ENCODE results near the gene VIPR2.

Gene VIPR2

DNA sequence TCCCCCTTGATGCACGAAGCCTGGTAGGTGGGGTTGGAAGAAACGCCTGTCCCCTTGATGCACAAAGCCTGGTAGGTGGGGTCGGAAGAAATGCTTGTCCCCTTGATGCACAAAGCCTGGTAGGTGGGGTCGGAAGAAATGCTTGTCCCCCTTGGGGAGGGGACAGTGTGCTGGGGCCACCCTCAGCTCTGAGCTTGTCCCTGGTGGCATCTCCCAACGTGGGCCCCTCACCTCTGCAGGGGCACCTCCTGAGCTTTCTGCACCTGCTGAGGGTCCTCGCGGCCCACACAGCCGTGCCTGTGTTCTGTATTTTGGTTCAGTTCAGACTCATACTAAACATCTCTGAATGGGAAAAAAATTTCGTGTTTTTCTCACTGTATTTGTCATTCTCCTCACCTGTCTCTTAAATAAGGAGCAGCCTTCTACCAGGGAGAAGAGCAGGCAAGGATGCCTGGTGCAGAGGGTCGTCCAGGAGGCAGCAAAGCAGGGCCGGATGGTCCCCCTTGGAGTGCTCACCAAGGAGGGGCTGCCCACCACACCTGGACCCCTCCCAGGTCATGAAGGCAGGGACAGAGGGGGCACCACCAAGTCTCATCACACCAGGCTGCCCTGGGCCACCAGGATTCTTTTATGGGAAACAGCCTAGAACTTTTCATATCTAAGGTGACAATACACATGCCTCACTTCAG, 24.7 kb downstream of the VIPR2 start:
- Mint-ChIP-seq H3K4me3 (no peak overlapping the region), H3K4me1 (peaks cover 6% of the 10 kb centered on the region), H3K27me3 (peaks cover under 1% of the 10 kb centered on the region), H3K36me3 (ENCODE audit: insufficient read depth) (no peaks in the 10 kb centered on the region), H3K27ac (ENCODE audit: low read depth) (no peak overlapping the region), H3K9me3 (no peaks in the 10 kb centered on the region)
- no peak for ATAC-seq (replicated peaks; ENCODE audit: extremely low read depth, poor library complexity, severe bottlenecking)
- DNase-seq (ENCODE audit: low spot score in 2 of 2) = no peak

DNA sequence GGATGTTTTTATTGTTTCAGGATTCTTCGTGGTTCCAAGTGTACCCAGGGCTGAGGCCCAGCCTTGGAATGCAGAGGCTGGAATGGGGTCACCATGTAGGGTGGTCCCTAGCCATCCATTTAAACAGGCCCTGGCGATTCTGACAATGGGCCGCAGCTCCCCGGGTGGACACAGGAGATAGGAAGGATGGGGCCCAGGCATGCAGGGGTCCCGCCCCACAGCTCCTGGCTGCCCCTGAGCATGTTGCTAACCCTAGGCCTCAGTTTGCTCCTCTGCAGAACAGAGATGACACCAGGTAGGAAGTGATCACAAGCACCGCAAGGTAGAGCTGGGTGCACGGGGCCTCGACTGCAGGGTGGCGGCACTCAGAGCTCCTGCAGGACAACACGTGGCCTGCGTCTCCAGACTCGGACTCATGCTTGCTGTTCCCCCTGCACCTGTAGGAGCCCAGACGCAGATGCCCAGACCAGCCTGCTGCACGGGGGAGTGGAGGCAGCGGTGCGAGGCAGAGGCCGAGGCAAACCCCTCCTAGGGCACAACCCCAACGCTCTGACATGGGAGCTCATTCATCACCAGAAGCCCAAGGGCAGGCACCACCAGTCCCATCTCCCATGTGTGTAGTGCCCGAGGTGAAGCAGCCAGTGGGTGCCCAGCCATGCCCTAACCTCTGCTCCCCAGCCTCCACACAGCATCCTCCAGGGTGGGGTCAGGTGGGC, 25.5 kb downstream of the VIPR2 start:
- Mint-ChIP-seq H3K27ac (ENCODE audit: low read depth) (no peak overlapping the region), H3K4me1 (peaks cover 12% of the 10 kb centered on the region), H3K27me3 (peaks cover 8% of the 10 kb centered on the region), H3K4me3 (no peak overlapping the region), H3K9me3 (no peaks in the 10 kb centered on the region), H3K36me3 (ENCODE audit: insufficient read depth) (no peaks in the 10 kb centered on the region)
- ATAC-seq (replicated peaks; ENCODE audit: extremely low read depth, poor library complexity, severe bottlenecking) (no peak), DNase-seq (ENCODE audit: low spot score in 2 of 2) (no peak)

GRCh38 chr7:159118623-159119022, 26.0 kb downstream of the VIPR2 start:
- H3K9me3 Mint-ChIP-seq = no peaks in the 10 kb centered on the region
- DNase-seq (ENCODE audit: low spot score in 2 of 2) = no peak
- H3K4me3 Mint-ChIP-seq = no peak overlapping the region
- no peak for ATAC-seq (replicated peaks; ENCODE audit: extremely low read depth, poor library complexity, severe bottlenecking)
- no peak overlapping the region for H3K27ac Mint-ChIP-seq (ENCODE audit: low read depth)
- peaks cover 13% of the 10 kb centered on the region for H3K27me3 Mint-ChIP-seq
- peaks cover 12% of the 10 kb centered on the region for H3K4me1 Mint-ChIP-seq
- H3K36me3 Mint-ChIP-seq (ENCODE audit: insufficient read depth) = no peaks in the 10 kb centered on the region

- Mint-ChIP-seq H3K9me3 (no peaks in the 10 kb centered on the region), H3K36me3 (ENCODE audit: insufficient read depth) (no peaks in the 10 kb centered on the region), H3K4me3 (no peak overlapping the region), H3K27ac (ENCODE audit: low read depth) (no peak overlapping the region), H3K4me1 (peaks cover 12% of the 10 kb centered on the region), H3K27me3 (peaks cover 13% of the 10 kb centered on the region)
- DNase-seq (ENCODE audit: low spot score in 2 of 2) = no peak
- ATAC-seq (replicated peaks; ENCODE audit: extremely low read depth, poor library complexity, severe bottlenecking) = no peak
Observed at GRCh38 chr7:159118197-159118595, 26.5 kb downstream of the VIPR2 start.

DNA sequence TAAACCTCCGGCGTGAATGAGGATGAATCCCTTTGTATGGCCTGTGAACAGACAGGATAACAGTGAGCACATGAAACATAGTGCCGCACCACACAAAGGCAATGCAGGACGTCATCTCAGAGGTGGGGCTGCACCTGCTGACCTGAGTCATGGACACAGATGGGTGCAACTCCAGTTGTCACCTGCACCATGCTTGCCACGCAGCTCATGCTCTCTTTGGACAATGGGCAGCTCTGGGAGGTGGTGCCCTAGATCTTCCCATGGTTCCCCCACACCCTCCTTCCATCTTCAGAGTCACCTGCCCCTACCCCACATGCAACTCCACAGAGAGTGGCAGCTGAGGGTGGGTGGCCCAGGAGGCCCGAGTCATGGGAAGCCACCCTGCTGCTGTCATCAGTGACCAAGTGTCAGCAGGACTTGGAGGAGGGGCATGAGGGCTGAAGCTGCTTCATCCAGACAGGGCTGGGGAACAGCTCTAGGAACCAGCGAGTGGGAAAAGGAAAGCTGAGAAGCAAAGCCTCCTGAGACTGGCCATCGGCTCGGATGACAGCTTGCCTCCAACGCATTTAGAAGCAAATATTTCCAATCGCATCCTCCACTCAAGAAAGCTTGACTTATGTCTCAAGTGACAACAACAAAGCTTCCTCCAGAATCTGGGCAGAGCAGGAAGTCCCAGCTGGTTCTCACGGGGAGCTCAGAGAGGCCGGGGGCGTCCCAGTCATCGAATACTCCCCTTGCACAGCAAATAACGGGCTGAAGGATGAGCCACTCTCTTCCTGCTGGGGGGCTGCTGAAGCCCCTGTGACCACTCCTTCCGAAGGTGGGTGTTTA, 27.1 kb downstream of the VIPR2 start:
- Mint-ChIP-seq H3K4me3 (no peak overlapping the region), H3K9me3 (no peaks in the 10 kb centered on the region), H3K27ac (ENCODE audit: low read depth) (no peak overlapping the region), H3K4me1 (peaks cover 12% of the 10 kb centered on the region), H3K36me3 (ENCODE audit: insufficient read depth) (no peaks in the 10 kb centered on the region), H3K27me3 (peaks cover 13% of the 10 kb centered on the region)
- DNase-seq (ENCODE audit: low spot score in 2 of 2) (no peak), ATAC-seq (replicated peaks; ENCODE audit: extremely low read depth, poor library complexity, severe bottlenecking) (no peak)

GRCh38 chr7:159116581-159117339, 27.9 kb downstream of the VIPR2 start:
- Mint-ChIP-seq H3K4me1 (peaks cover 16% of the 10 kb centered on the region), H3K4me3 (no peak overlapping the region), H3K27ac (ENCODE audit: low read depth) (no peak overlapping the region), H3K36me3 (ENCODE audit: insufficient read depth) (no peaks in the 10 kb centered on the region), H3K9me3 (no peaks in the 10 kb centered on the region), H3K27me3 (peaks cover 13% of the 10 kb centered on the region)
- no peak for DNase-seq (ENCODE audit: low spot score in 2 of 2)
- ATAC-seq (replicated peaks; ENCODE audit: extremely low read depth, poor library complexity, severe bottlenecking) = no peak

DNA sequence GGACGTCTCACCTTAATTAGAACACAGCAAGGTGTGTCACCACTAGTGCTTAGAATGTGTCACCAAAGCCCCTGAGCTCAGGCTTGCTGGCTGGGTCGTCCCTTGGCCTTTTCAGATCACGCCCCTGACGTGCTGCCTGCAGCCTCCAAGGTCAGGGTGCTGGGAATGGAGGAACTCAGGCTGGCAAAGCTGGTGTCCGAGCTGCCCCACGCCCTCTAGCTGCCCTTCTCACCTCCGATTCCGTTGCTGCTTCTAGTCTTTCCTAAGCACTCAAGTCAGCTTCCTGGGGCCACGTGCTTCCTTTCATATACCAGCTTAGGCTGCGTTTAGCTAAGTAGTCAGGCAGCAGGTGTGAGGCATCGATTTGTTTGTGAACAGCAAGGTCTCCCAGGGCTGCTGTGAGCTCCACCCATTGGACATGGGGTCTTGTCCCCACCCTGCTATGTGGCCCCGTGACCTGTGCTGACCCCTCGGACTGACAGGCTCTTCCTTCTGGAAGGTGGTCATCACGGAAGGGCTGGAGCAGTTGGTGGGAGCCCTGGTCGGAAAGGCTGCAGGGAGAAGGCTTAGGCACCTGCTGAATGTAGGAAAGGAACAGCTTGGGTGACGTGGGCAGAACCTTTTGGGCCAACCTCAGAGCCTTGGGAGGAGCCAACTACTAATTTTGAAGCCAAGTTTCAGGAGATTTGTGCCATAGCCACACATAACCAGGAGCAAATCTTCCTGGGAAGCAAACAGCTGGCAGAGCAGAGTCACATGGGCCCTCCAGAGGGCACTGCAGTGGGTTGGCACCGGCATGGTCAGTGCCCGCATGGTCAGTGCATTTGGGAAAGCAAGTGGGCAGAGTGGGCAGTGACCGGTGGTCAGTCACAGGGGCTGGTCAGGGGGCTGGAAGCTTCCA, 28.8 kb downstream of the VIPR2 start:
- Mint-ChIP-seq H3K4me3 (no peak overlapping the region), H3K9me3 (no peaks in the 10 kb centered on the region), H3K36me3 (ENCODE audit: insufficient read depth) (no peaks in the 10 kb centered on the region), H3K27ac (ENCODE audit: low read depth) (no peak overlapping the region), H3K27me3 (peaks cover 13% of the 10 kb centered on the region), H3K4me1 (peaks cover 16% of the 10 kb centered on the region)
- DNase-seq (ENCODE audit: low spot score in 2 of 2) (no peak), ATAC-seq (replicated peaks; ENCODE audit: extremely low read depth, poor library complexity, severe bottlenecking) (no peak)

DNA sequence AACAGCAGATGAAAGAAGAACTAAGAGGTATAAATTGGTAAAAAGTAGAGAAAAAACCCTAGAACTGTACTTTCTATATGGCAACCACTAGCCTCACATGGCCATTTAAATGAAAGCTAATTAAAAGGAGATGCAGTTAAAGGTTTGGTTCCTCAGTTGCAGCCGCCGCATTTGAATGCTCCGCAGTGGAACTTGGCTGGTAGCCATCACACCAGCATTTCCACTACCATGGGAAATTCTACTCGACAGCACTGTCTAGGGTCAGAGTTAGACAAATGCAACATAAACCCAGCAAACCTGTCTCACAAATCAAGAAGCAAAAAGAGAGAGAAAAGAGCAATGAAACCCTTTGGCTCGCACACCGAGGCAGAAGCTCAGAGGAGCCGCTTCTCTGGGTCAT, 29.7 kb downstream of the VIPR2 start:
- H3K36me3 Mint-ChIP-seq (ENCODE audit: insufficient read depth) = no peaks in the 10 kb centered on the region
- no peaks in the 10 kb centered on the region for H3K9me3 Mint-ChIP-seq
- peaks cover 13% of the 10 kb centered on the region for H3K27me3 Mint-ChIP-seq
- no peak for DNase-seq (ENCODE audit: low spot score in 2 of 2)
- no peak overlapping the region for H3K4me3 Mint-ChIP-seq
- ATAC-seq (replicated peaks; ENCODE audit: extremely low read depth, poor library complexity, severe bottlenecking) = no peak
- peaks cover 16% of the 10 kb centered on the region for H3K4me1 Mint-ChIP-seq
- peak overlapping the region; percentile 86 for H3K27ac Mint-ChIP-seq (ENCODE audit: low read depth)

- peak overlapping the region; percentile 86 for H3K27ac Mint-ChIP-seq (ENCODE audit: low read depth)
- H3K27me3 Mint-ChIP-seq = peaks cover 13% of the 10 kb centered on the region
- peaks cover 16% of the 10 kb centered on the region for H3K4me1 Mint-ChIP-seq
- ATAC-seq (replicated peaks; ENCODE audit: extremely low read depth, poor library complexity, severe bottlenecking) (no peak), DNase-seq (ENCODE audit: low spot score in 2 of 2) (no peak)
- H3K9me3 Mint-ChIP-seq = no peaks in the 10 kb centered on the region
- no peaks in the 10 kb centered on the region for H3K36me3 Mint-ChIP-seq (ENCODE audit: insufficient read depth)
- no peak overlapping the region for H3K4me3 Mint-ChIP-seq
Observed at GRCh38 chr7:159114096-159114495, 30.6 kb downstream of the VIPR2 start.

- Mint-ChIP-seq H3K36me3 (ENCODE audit: insufficient read depth) (no peaks in the 10 kb centered on the region), H3K9me3 (no peaks in the 10 kb centered on the region), H3K27me3 (peaks cover 13% of the 10 kb centered on the region), H3K27ac (ENCODE audit: low read depth) (no peak overlapping the region), H3K4me1 (peaks cover 16% of the 10 kb centered on the region), H3K4me3 (no peak overlapping the region)
- no peak for ATAC-seq (replicated peaks; ENCODE audit: extremely low read depth, poor library complexity, severe bottlenecking)
- no peak for DNase-seq (ENCODE audit: low spot score in 2 of 2)
Observed at GRCh38 chr7:159113056-159113455, 31.6 kb downstream of the VIPR2 start.

DNA sequence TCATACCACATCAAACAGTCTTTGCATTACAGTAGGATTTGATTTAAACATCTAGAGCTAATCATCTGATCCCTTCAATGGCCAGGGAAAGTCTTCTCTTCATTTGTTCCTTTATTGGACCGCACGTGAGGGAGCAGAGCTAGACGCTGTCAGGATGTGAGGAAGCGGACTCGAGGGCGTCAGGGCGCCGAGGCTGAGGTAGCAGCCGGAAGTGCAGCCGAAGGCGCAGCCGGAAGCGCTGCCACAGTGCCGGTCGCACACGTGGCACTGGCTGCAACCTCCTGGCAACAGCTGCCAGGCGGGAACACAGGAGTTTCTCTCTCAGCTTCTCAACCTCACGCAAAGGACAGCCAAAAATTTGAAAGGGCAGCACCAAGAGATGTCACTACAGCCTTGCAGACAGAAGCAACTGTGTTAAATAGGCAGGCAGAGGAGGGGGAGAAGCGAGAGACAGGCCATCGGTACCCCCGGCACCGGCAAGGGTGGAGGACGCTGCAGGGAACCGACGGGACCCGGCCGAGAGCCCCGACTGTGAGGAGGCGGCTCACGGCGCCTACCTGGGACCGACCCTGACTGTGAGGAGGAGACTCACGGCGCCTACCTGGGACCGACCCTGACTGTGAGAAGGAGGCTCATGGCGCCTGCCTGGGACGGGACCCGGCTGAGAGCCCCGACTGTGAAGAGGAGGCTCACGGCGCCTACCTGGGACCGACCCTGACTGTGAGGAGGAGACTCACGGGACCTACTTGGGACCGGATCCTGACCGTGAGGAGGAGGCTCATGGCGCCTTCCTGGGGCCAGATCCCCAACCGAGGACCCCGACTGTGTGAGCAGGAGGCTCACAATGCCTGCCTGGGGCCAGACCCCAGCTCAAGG, 32.3 kb downstream of the VIPR2 start:
- DNase-seq (ENCODE audit: low spot score in 2 of 2) (no peak), ATAC-seq (replicated peaks; ENCODE audit: extremely low read depth, poor library complexity, severe bottlenecking) (peak; percentile 36)
- Mint-ChIP-seq H3K27me3 (peaks cover 13% of the 10 kb centered on the region), H3K9me3 (no peaks in the 10 kb centered on the region), H3K36me3 (ENCODE audit: insufficient read depth) (no peaks in the 10 kb centered on the region), H3K27ac (ENCODE audit: low read depth) (no peak overlapping the region), H3K4me3 (peak overlapping the region; percentile 42), H3K4me1 (peaks cover 16% of the 10 kb centered on the region)

All from central memory CD8-positive, alpha-beta T cell (primary cell).